ENCODE results near the gene CC2D1A. TPM values are rescaled to one million over a fixed set of nuclear protein-coding genes. Genes with fewer than 3 reads are reported as not detected.
A peak's percentile ranks its signal among the peaks of the same experiment; 100 is the strongest.

CC2D1A gene
- total and polyA plus RNA-seq, 8 donors: 24.8 to 381 (median 38.5) TPM

DNA sequence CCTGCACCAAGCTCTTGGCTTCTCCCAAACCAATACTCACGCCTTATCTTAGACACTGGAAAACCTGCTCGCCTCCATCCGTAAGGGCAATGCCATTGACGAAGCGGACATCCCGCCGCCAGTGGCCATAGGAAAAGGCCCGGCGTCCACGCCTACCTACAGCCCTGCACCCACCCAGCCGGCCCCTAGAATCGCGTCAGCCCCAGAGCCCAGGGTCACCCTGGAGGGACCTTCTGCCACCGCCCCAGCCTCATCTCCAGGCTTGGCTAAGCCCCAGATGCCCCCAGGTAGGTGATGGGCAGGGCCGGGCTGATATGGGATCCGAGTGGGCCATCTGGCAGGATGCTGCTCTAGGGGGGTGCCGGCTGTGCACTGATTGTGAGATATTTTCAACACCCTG lies 7.4 kb downstream of the CC2D1A start:
- TF ChIP-seq, protein P1, sequence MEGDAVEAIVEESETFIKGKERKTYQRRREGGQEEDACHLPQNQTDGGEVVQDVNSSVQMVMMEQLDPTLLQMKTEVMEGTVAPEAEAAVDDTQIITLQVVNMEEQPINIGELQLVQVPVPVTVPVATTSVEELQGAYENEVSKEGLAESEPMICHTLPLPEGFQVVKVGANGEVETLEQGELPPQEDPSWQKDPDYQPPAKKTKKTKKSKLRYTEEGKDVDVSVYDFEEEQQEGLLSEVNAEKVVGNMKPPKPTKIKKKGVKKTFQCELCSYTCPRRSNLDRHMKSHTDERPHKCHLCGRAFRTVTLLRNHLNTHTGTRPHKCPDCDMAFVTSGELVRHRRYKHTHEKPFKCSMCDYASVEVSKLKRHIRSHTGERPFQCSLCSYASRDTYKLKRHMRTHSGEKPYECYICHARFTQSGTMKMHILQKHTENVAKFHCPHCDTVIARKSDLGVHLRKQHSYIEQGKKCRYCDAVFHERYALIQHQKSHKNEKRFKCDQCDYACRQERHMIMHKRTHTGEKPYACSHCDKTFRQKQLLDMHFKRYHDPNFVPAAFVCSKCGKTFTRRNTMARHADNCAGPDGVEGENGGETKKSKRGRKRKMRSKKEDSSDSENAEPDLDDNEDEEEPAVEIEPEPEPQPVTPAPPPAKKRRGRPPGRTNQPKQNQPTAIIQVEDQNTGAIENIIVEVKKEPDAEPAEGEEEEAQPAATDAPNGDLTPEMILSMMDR (IDR thresholded peaks at IDR 0.05): no peak
- TF ChIP-seq POLR2AphosphoS5 (IDR thresholded peaks at IDR 0.05) (no peak), EP300 (IDR thresholded peaks at IDR 0.05) (no peak), POLR2A (IDR thresholded peaks at IDR 0.05) (no peak)
- no peak overlapping the region for H3K27ac ChIP-seq
- WGBS, 5 donors: 93 to 98% (median 94%) methylated on average over 13 to 17 of the region's 17 CpGs
- peaks cover 0 to 9% (median 7%) of the 10 kb centered on the region in 4 donors for H3K4me1 ChIP-seq
- intact Hi-C loops (cut with DNase I; ENCODE audit: low total_unique reads): no loop called here
- H3K27me3 ChIP-seq: no peaks in the 10 kb centered on the region
- H3K4me3 ChIP-seq: no peak overlapping the region
- no peak for DNase-seq
- peaks cover 43 to 93% (median 91%) of the 10 kb centered on the region in 4 donors for H3K36me3 ChIP-seq
- H3K9me3 ChIP-seq: no peaks in the 10 kb centered on the region

DNA sequence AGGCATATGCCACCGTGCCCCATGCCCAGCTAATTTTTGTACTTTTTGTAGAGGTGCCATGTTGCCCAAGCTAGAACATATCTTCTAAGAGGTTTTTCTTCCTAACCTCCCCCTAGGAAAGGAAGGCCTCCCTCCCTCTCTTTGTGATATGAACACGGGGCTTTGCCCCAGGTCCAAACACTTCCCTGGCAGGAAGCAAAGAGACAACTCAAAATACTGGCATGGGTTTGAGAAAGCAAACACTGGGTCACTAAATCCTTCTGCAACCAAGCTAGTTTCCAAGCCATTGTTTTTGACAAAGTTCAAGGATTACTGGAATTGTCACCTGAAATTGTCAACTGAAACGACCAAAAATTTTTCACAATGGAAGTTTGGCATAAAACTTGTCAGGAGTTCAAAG lies 8.8 kb downstream of the CC2D1A start:
- no peak for DNase-seq
- Histone ChIP-seq H3K9me3 (no peaks in the 10 kb centered on the region), H3K36me3 (peaks cover 57 to 99% (median 99%) of the 10 kb centered on the region in 4 donors), H3K4me3 (no peak overlapping the region), H3K4me1 (no peaks in the 10 kb centered on the region), H3K27ac (no peak overlapping the region), H3K27me3 (no peaks in the 10 kb centered on the region)
- WGBS, 5 donors: 61 to 79% (median 76%) methylated on average over 3 of the region's 3 CpGs
- TF ChIP-seq, protein P1 (IDR thresholded peaks at IDR 0.05): no peak
- TF ChIP-seq POLR2AphosphoS5 (IDR thresholded peaks at IDR 0.05) (no peak), EP300 (IDR thresholded peaks at IDR 0.05) (no peak), POLR2A (IDR thresholded peaks at IDR 0.05) (no peak)
- intact Hi-C loops (cut with DNase I; ENCODE audit: low total_unique reads): no loop called here

DNA sequence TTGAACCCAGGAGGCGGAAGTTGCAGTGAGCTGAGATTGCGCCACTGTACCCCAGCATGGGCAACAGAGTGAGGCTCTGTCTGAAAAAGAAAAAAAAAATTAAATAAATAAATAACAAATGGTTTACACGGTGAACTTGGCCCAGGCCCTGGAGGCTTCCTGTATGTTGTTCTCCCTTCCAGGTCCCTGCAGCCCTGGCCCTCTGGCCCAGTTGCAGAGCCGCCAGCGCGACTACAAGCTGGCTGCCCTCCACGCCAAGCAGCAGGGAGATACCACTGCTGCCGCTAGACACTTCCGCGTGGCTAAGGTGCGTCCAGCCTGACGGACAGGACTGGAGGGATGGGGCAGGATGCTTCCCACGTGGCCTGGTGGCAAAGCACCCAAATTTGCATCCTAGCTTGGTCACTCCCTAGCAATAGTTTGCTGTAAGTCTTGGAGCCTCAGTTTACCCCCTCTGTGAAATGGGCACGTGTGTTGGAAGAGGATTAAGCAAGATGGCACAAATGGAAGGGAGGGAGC lies 11.9 kb downstream of the CC2D1A start:
- no peak for TF ChIP-seq POLR2AphosphoS5 (IDR thresholded peaks at IDR 0.05)
- no peak for TF ChIP-seq EP300 (IDR thresholded peaks at IDR 0.05)
- no peak for TF ChIP-seq POLR2A (IDR thresholded peaks at IDR 0.05)
- TF ChIP-seq, protein P1 (IDR thresholded peaks at IDR 0.05): no peak
- Histone ChIP-seq H3K9me3 (peaks cover 0 to 7% (median 5%) of the 10 kb centered on the region in 4 donors), H3K27ac (peak overlapping the region in 1 of 5 donors; percentile 44), H3K4me3 (no peak overlapping the region), H3K27me3 (no peaks in the 10 kb centered on the region), H3K4me1 (no peaks in the 10 kb centered on the region), H3K36me3 (peaks cover 76 to 100% (median 99%) of the 10 kb centered on the region in 4 donors)
- DNase-seq: peak in 1 of 2 donors; percentile 66
- 68 to 83% (median 80%) methylated on average over 11 to 14 of the region's 14 CpGs for WGBS, 5 donors
- intact Hi-C loops (cut with DNase I; ENCODE audit: low total_unique reads): no loop called here

DNA sequence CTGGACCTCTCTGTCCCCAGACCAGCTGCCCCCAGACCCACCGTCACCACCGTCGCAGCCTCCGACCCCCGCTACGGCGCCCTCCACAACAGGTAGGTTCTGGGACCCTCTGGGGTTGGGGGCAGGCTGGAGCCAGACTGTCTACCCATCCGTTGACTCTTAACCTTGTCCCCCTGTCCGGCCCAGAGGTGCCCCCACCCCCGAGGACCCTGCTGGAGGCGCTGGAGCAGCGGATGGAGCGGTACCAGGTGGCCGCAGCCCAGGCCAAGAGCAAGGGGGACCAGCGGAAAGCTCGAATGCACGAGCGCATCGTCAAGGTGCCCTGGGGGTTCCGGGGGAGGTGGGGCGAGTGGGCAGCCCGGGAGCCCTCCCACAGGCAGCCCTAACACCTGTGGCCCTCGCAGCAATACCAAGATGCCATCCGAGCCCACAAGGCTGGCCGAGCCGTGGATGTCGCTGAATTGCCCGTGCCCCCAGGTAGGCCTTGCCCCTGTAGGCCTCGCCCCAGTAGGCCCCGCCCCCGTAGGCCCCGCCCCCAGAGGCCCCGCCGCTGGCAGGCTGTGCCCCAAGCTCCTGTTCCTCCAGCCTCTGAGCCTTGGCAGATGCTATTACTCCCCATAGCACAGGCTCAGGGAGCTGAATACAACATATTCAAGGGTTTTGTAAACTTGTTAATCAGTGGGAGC lies 12.9 kb downstream of the CC2D1A start:
- peaks cover 0 to 7% (median 5%) of the 10 kb centered on the region in 4 donors for H3K9me3 ChIP-seq
- peaks cover 76 to 100% (median 99%) of the 10 kb centered on the region in 4 donors for H3K36me3 ChIP-seq
- intact Hi-C loops (cut with DNase I; ENCODE audit: low total_unique reads): no loop called here
- DNase-seq: no peak
- no peak overlapping the region for H3K4me3 ChIP-seq
- WGBS, 5 donors: 84 to 93% (median 87%) methylated on average over 13 to 34 of the region's 34 CpGs
- no peak overlapping the region for H3K27ac ChIP-seq
- H3K4me1 ChIP-seq: no peaks in the 10 kb centered on the region
- H3K27me3 ChIP-seq: no peaks in the 10 kb centered on the region
- TF ChIP-seq POLR2A (IDR thresholded peaks at IDR 0.05): no peak
- no peak for TF ChIP-seq EP300 (IDR thresholded peaks at IDR 0.05)
- no peak for TF ChIP-seq POLR2AphosphoS5 (IDR thresholded peaks at IDR 0.05)
- TF ChIP-seq, protein P1 (IDR thresholded peaks at IDR 0.05): no peak

Measured in stomach (tissue), 9 donors.